Lung (tissue), 12 donors: Measurements from ENCODE around the gene SENP7. TPM values are rescaled to one million over a fixed set of nuclear protein-coding genes. Genes with fewer than 3 reads are reported as not detected.

Experiments
- ATAC-seq: fragments of 200-7000 bp; cut with Tn5 transposase; one replicate; pipeline ENCODE4 v1.9.1; 2020; ENCODE audit warnings: moderate number of reproducible peaks; ENCODE audit not compliant: insufficient read depth, low FRiP score
- DNase-seq, 3 donors: peaks; one replicate each; pipeline ENCODE4 v3.0.0-alpha.2; 2013 to 2017
- H3K27ac ChIP-seq, 2 donors: one replicate each; pipeline ENCODE4 v1.5.1; 2013; ENCODE audit warnings: mild to moderate bottlenecking in 2 of 2, moderate library complexity in 2 of 2, control low read depth in 1 of 2, inconsistent platforms in 1 of 2, low read depth in 1 of 2, low read length in 1 of 2
- H3K27me3 ChIP-seq, 3 donors: one replicate each; pipeline ENCODE4 v1.5.1; 2013; ENCODE audit warnings: low read length in 2 of 3; ENCODE audit not compliant: control insufficient read depth in 3 of 3, insufficient read depth in 3 of 3
- H3K36me3 ChIP-seq, 4 donors: one replicate each; pipeline ENCODE4 v1.5.1; 2013; ENCODE audit warnings: low read length in 4 of 4, mild to moderate bottlenecking in 1 of 4, moderate library complexity in 1 of 4; ENCODE audit not compliant: control insufficient read depth in 4 of 4, insufficient read depth in 4 of 4
- H3K4me1 ChIP-seq, 5 donors: one replicate each; pipeline ENCODE4 v1.5.1; 2013; ENCODE audit warnings: low read length in 5 of 5, mild to moderate bottlenecking in 2 of 5, moderate library complexity in 1 of 5; ENCODE audit not compliant: control insufficient read depth in 5 of 5, insufficient read depth in 5 of 5
- H3K4me3 ChIP-seq: one replicate; pipeline ENCODE4 v1.5.1; 2013; ENCODE audit warnings: mild to moderate bottlenecking, control low read depth, moderate library complexity
- H3K9ac ChIP-seq, 2 donors: one replicate each; pipeline ENCODE4 v1.5.1; 2013; ENCODE audit warnings: low read length in 2 of 2, control low read depth in 1 of 2; ENCODE audit not compliant: insufficient read depth in 1 of 2
- H3K9me3 ChIP-seq, 4 donors: one replicate each; pipeline ENCODE4 v1.5.1; 2013; ENCODE audit warnings: low read length in 3 of 4, mild to moderate bottlenecking in 1 of 4, moderate library complexity in 1 of 4; ENCODE audit not compliant: control insufficient read depth in 4 of 4, insufficient read depth in 3 of 4
- WGBS, 2 donors: extraction: QIAGEN DNeasy Blood & Tissue Kit; methylation state at CpG; one replicate each; pipeline ENCODE4 v1.1.7; 2013; 5-methylcytosine and 5-hydroxymethylcytosine counted together
- polyA plus RNA-seq, 2 donors: library from polyadenylated mRNA; stranded (reverse); fragments of 200-250 nt; gene quantifications; one replicate each; pipeline ENCODE4 v1.2.1, GENCODE V29; 2013
- total RNA-seq, 2 donors: library from RNA; depleted of rRNA in 1 of 2; stranded (reverse); fragments of >200 nt in 1 of 2; gene quantifications; one replicate each; pipeline ENCODE4 v1.2.1, GENCODE V29; 2014 to 2021
- TF ChIP-seq, protein P1 (sequence below): IDR thresholded peaks from 2 replicates; pipeline ENCODE4 v1.5.1; 2012; ENCODE audit warnings: mild to moderate bottlenecking; ENCODE audit errors: control extremely low read depth, extremely low read depth
- donor health status: control.
- donor health status: control.
- donor health status: Bipolar disorder and iron deficiency.
- donor health status: healthy.
- donor health status: DM: yes; HTN: yes; CAD: no.

Gene SENP7
- total and polyA plus RNA-seq, 4 donors, result 6.0 to 73.9 (median 11.8) TPM

DNA sequence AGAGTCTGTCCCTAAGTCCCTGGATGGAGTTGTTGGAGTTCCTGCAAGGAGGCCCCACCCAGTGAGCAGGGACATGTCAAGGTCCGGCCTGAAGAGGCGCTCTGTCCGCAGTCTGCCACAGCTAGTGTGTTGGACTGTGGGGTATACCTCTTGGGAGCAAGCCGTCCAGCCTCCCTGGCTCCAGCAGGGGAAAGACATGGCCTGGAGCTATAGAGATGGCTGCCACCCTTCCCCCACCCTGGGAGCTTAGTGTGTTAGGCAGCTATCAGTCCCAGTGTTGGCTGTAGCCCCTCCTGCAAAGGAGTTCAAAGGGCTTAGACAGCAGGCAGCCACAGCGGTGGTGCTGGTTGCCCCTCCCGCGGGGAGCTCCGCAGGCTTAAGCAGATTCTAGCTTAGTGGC is 212.9 kb downstream of the SENP7 start:
- Histone ChIP-seq H3K27ac (no peak overlapping the region), H3K9ac (no peak overlapping the region), H3K4me1 (no peaks in the 10 kb centered on the region), H3K9me3 (peaks cover 0 to 2% (median 0%) of the 10 kb centered on the region in 4 donors), H3K36me3 (peaks cover 0 to 3% (median 0%) of the 10 kb centered on the region in 4 donors), H3K4me3 (no peak overlapping the region), H3K27me3 (no peaks in the 10 kb centered on the region)
- WGBS, 2 donors, result 92 to 95% methylated on average over 8 of the region's 8 CpGs
- TF ChIP-seq, protein P1, sequence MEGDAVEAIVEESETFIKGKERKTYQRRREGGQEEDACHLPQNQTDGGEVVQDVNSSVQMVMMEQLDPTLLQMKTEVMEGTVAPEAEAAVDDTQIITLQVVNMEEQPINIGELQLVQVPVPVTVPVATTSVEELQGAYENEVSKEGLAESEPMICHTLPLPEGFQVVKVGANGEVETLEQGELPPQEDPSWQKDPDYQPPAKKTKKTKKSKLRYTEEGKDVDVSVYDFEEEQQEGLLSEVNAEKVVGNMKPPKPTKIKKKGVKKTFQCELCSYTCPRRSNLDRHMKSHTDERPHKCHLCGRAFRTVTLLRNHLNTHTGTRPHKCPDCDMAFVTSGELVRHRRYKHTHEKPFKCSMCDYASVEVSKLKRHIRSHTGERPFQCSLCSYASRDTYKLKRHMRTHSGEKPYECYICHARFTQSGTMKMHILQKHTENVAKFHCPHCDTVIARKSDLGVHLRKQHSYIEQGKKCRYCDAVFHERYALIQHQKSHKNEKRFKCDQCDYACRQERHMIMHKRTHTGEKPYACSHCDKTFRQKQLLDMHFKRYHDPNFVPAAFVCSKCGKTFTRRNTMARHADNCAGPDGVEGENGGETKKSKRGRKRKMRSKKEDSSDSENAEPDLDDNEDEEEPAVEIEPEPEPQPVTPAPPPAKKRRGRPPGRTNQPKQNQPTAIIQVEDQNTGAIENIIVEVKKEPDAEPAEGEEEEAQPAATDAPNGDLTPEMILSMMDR, result no peak
- no peak for DNase-seq
- ATAC-seq, result no peak

DNA sequence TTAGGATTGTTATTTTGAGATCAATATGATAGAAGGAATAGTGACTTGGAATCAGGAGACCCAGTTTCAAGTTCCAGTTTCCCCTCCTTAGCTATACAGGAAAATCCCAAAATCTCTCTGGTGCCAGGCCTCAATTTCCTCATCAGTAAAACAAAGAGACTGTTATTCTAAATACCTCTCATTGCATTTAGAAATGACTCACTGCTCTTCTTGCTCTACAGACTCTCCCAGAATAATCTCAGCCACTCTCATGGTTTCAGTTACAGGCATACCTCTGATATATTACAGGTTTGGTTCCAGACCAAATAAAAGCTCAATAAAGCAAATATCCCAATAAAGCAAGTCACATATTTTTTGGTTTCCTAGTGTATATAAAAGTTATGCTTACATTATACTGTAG is 221.0 kb downstream of the SENP7 start:
- no peak for ATAC-seq
- TF ChIP-seq, protein P1, result no peak
- H3K27ac ChIP-seq, result no peak overlapping the region

DNA sequence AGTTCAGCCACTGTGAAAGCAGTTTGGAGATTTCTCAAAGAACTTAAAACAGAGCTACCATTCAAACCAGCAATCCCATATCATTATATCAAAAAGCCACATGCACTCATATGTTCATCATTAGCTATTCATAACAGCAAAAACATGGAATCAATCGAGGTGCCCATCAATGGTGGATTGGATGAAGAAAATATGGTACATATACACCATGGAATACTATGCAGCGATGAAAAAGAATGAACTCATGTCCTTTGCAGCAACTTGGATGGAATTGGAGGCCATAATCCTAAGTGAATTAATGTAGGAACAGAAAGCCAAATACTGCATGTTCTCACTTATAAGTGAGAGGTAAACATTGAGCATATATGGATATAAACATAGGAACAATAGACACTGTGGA is 224.7 kb downstream of the SENP7 start:
- DNase-seq, result no peak
- H3K9me3 ChIP-seq, result no peaks in the 10 kb centered on the region
- TF ChIP-seq, protein P1, result no peak
- no peak overlapping the region for H3K27ac ChIP-seq
- no peaks in the 10 kb centered on the region for H3K27me3 ChIP-seq
- H3K36me3 ChIP-seq, result peaks cover 0 to 2% (median 0%) of the 10 kb centered on the region in 4 donors
- no peaks in the 10 kb centered on the region for H3K4me1 ChIP-seq
- H3K9ac ChIP-seq, result no peak overlapping the region
- ATAC-seq, result no peak
- WGBS, 2 donors, result 80 to 89% methylated on average over 2 of the region's 2 CpGs
- H3K4me3 ChIP-seq, result no peak overlapping the region

More for the DNA sequence above, 221.0 kb downstream of the SENP7 start:
- Histone ChIP-seq H3K9me3 (no peaks in the 10 kb centered on the region), H3K27me3 (no peaks in the 10 kb centered on the region), H3K9ac (no peak overlapping the region), H3K4me1 (no peaks in the 10 kb centered on the region), H3K4me3 (no peak overlapping the region), H3K36me3 (no peaks in the 10 kb centered on the region)
- no peak for DNase-seq

DNA sequence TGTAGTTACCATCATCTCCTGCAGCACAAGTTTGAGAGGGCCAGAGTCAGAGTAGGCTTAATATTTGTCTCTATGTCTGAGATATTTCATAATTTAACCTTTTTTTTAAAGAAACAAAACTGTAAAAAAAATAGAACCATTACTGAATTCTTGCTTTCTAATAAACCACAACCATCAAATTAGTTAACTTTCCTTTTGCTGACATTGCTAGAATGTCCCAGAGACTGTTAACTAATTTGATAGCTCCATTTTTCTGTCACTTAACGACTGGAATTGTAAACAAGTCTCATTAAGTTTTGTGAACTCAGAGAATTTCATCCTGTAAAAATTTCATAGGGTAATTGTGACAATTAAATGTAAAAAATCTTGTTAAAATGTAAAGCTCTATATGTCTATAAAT is 228.3 kb downstream of the SENP7 start:
- no peak overlapping the region for H3K27ac ChIP-seq
- WGBS, 2 donors, result 80 to 81% methylated on average over 1 of the region's 1 CpG
- no peaks in the 10 kb centered on the region for H3K27me3 ChIP-seq
- DNase-seq (no peak), ATAC-seq (no peak)
- no peak overlapping the region for H3K9ac ChIP-seq
- no peaks in the 10 kb centered on the region for H3K9me3 ChIP-seq
- H3K36me3 ChIP-seq, result peaks cover 0 to 2% (median 0%) of the 10 kb centered on the region in 4 donors
- TF ChIP-seq, protein P1, result no peak
- no peak overlapping the region for H3K4me3 ChIP-seq
- peaks cover 0 to 11% (median 6%) of the 10 kb centered on the region in 5 donors for H3K4me1 ChIP-seq
